ENCODE results near the gene ABCA8. TPM values are rescaled to one million over a fixed set of nuclear protein-coding genes. Genes with fewer than 3 reads are reported as not detected.
"Not testable (repeated sequence)": the region's sequence is repeated elsewhere in the genome, so short reads cannot be mapped to it uniquely, and the experiment has no call there.

The ABCA8 gene, protein sequence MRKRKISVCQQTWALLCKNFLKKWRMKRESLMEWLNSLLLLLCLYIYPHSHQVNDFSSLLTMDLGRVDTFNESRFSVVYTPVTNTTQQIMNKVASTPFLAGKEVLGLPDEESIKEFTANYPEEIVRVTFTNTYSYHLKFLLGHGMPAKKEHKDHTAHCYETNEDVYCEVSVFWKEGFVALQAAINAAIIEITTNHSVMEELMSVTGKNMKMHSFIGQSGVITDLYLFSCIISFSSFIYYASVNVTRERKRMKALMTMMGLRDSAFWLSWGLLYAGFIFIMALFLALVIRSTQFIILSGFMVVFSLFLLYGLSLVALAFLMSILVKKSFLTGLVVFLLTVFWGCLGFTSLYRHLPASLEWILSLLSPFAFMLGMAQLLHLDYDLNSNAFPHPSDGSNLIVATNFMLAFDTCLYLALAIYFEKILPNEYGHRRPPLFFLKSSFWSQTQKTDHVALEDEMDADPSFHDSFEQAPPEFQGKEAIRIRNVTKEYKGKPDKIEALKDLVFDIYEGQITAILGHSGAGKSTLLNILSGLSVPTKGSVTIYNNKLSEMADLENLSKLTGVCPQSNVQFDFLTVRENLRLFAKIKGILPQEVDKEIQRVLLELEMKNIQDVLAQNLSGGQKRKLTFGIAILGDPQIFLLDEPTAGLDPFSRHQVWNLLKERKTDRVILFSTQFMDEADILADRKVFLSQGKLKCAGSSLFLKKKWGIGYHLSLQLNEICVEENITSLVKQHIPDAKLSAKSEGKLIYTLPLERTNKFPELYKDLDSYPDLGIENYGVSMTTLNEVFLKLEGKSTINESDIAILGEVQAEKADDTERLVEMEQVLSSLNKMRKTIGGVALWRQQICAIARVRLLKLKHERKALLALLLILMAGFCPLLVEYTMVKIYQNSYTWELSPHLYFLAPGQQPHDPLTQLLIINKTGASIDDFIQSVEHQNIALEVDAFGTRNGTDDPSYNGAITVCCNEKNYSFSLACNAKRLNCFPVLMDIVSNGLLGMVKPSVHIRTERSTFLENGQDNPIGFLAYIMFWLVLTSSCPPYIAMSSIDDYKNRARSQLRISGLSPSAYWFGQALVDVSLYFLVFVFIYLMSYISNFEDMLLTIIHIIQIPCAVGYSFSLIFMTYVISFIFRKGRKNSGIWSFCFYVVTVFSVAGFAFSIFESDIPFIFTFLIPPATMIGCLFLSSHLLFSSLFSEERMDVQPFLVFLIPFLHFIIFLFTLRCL (N-terminal part only)
- total RNA-seq = 10 to 100 TPM; 42.0 to 62.2 TPM

DNA sequence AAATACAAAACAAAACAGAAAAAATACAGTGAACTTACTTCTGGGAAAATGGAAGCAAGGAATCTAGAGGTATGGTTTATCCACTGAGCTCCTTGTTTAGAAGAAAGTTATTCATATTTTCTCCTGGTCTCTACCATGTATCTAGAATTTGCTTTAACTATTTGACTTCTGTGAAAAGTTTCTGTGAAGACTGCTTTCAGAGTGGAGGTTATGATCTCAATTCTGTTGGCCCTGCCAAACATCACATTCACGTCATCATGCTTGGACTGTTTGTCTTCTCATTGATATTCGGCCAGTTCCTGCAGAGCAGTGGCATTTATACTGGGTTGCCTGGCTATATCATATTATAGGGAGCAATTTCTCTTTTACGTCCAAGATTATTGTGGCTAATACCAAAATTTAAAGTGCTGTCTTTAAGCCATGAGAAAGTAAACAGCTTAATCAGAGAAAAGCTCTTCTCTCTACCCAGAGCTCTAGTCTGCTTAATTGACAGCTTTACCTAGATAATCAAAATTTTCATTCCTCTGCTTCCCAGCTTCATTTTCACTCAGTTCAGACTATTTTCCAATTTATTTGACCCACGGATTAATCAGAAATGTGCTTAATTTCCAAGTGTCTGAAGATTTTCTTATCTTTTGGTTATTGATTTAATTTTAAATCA, at the start of gene ABCA8:
TSS of gene ABCA8 (minus strand) at position 212 of the 661 bp plus-strand sequence. CDS start 13,358 bp downstream, outside the sequence.
- peaks cover 0 to 3% of the 10 kb centered on the region in 2 donors for H3K4me1 ChIP-seq (ENCODE audit: control insufficient read depth in 1 of 2, low read depth in 2 of 2)
- no peaks in the 10 kb centered on the region for H3K27me3 ChIP-seq (replicated peaks; ENCODE audit: insufficient read depth)
- no peaks in the 10 kb centered on the region for H3K9me3 ChIP-seq
- no peaks in the 10 kb centered on the region for H3K36me3 ChIP-seq
- peak within 1 kb of the TSS; percentile 45 for H3K4me3 ChIP-seq
- TF ChIP-seq, protein P1, sequence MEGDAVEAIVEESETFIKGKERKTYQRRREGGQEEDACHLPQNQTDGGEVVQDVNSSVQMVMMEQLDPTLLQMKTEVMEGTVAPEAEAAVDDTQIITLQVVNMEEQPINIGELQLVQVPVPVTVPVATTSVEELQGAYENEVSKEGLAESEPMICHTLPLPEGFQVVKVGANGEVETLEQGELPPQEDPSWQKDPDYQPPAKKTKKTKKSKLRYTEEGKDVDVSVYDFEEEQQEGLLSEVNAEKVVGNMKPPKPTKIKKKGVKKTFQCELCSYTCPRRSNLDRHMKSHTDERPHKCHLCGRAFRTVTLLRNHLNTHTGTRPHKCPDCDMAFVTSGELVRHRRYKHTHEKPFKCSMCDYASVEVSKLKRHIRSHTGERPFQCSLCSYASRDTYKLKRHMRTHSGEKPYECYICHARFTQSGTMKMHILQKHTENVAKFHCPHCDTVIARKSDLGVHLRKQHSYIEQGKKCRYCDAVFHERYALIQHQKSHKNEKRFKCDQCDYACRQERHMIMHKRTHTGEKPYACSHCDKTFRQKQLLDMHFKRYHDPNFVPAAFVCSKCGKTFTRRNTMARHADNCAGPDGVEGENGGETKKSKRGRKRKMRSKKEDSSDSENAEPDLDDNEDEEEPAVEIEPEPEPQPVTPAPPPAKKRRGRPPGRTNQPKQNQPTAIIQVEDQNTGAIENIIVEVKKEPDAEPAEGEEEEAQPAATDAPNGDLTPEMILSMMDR (IDR thresholded peaks at IDR 0.05) = no peak
- H3K27ac ChIP-seq = no peak within 1 kb of the TSS
- no peak for DNase-seq (ENCODE audit: low spot score)
- ATAC-seq (ENCODE audit: insufficient number of reproducible peaks, low FRiP score, low read depth) = no peak

DNA sequence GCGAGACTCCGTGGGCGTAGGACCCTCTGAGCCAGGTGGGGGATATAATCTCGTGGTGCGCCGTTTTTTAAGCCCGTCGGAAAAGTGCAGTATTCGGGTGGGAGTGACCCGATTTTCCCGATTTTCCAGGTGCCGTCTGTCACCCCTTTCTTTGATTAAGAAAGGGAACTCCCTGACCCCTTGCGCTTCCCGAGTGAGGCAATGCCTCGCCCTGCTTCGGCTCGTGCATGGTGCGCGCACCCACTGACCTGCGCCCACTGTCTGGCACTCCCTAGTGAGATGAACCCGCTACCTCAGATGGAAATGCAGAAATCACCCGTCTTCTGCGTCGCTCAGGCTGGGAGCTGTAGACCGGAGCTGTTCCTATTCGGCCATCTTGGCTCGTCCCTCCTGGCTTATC, 49.6 kb upstream of the ABCA8 start:
- H3K4me3 ChIP-seq; H3K4me1 ChIP-seq (ENCODE audit: control insufficient read depth in 1 of 2, low read depth in 2 of 2); ATAC-seq (ENCODE audit: insufficient number of reproducible peaks, low FRiP score, low read depth); H3K9me3 ChIP-seq; H3K27me3 ChIP-seq (replicated peaks; ENCODE audit: insufficient read depth); H3K27ac ChIP-seq; DNase-seq (ENCODE audit: low spot score); H3K36me3 ChIP-seq: not testable (repeated sequence)

DNA sequence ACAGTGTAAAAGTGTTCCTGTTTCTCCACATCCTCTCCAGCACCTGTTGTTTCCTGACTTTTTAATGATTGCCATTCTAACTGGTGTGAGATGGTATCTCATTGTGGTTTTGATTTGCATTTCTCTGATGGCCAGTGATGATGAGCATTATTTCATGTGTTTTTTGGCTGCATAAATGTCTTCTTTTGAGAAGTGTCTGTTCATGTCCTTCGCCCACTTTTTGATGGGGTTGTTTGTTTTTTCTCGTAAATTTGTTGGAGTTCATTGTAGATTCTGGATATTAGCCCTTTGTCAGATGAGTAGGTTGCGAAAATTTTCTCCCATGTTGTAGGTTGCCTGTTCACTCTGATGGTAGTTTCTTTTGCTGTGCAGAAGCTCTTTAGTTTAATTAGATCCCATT, 44.6 kb upstream of the ABCA8 start:
- H3K27me3 ChIP-seq (replicated peaks; ENCODE audit: insufficient read depth); H3K4me3 ChIP-seq; H3K4me1 ChIP-seq (ENCODE audit: control insufficient read depth in 1 of 2, low read depth in 2 of 2); H3K36me3 ChIP-seq; H3K27ac ChIP-seq; H3K9me3 ChIP-seq; DNase-seq (ENCODE audit: low spot score); ATAC-seq (ENCODE audit: insufficient number of reproducible peaks, low FRiP score, low read depth): not testable (repeated sequence)

GRCh38 chr17:68993112-68993511, 37.9 kb upstream of the ABCA8 start:
- Histone ChIP-seq H3K27ac (no peak overlapping the region), H3K27me3 (replicated peaks; ENCODE audit: insufficient read depth) (no peaks in the 10 kb centered on the region), H3K36me3 (no peaks in the 10 kb centered on the region), H3K4me3 (no peak overlapping the region), H3K4me1 (ENCODE audit: control insufficient read depth in 1 of 2, low read depth in 2 of 2) (no peaks in the 10 kb centered on the region), H3K9me3 (no peaks in the 10 kb centered on the region)
- TF ChIP-seq, protein P1 (IDR thresholded peaks at IDR 0.05) = no peak
- DNase-seq (ENCODE audit: low spot score) (no peak), ATAC-seq (ENCODE audit: insufficient number of reproducible peaks, low FRiP score, low read depth) (no peak)

GRCh38 chr17:68987966-68988365, 32.8 kb upstream of the ABCA8 start:
- DNase-seq (ENCODE audit: low spot score) (no peak), ATAC-seq (ENCODE audit: insufficient number of reproducible peaks, low FRiP score, low read depth) (no peak)
- no peaks in the 10 kb centered on the region for H3K36me3 ChIP-seq
- H3K4me1 ChIP-seq (ENCODE audit: control insufficient read depth in 1 of 2, low read depth in 2 of 2) = no peaks in the 10 kb centered on the region
- H3K9me3 ChIP-seq = no peaks in the 10 kb centered on the region
- H3K4me3 ChIP-seq = no peak overlapping the region
- no peak overlapping the region for H3K27ac ChIP-seq
- TF ChIP-seq, protein P1 (IDR thresholded peaks at IDR 0.05) = no peak
- no peaks in the 10 kb centered on the region for H3K27me3 ChIP-seq (replicated peaks; ENCODE audit: insufficient read depth)

All from thoracic aorta (tissue), 2 donors.